Measurements from ENCODE around the gene RNU4-1. TPM values are rescaled to one million over a fixed set of nuclear protein-coding genes. Genes with fewer than 3 reads are reported as not detected.

RNU4-1 gene
- total RNA-seq, 4 donors from 2014 or later = under 0.01 TPM

DNA sequence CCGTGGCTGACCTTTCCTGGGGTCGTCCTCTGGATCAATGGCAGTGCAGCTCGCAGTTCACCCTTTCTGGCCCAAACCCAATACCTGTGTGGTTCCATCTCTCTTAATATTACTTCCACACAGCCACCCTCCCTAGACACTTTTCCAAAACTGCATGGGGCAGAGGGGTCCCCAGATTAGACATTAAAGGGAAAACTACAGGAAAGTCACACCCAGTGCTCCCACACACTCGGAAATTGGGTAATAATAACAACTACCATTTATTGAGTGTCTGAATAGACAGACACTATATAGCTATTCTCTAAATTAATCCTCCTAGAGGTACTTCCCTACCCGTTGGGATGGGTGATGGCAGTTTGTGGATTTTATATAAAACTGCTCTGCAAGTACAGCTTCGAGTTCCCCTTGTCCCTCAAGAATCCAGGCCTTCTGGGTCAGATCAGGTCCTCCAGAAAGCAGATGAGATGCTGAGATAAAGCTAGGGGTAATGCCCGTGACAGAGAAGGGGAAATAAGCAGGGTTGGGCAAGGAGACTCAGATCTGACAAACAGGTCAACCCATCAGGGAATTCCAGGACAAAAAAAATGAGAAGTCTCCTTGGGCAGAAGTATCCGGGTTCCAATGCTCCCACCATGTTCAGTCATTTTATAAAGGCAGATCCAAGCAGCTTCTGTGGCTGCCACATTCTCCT, 26.7 kb downstream of the RNU4-1 start:
- H3K27ac ChIP-seq = peak overlapping the region in 1 of 4 donors; percentile 68

DNA sequence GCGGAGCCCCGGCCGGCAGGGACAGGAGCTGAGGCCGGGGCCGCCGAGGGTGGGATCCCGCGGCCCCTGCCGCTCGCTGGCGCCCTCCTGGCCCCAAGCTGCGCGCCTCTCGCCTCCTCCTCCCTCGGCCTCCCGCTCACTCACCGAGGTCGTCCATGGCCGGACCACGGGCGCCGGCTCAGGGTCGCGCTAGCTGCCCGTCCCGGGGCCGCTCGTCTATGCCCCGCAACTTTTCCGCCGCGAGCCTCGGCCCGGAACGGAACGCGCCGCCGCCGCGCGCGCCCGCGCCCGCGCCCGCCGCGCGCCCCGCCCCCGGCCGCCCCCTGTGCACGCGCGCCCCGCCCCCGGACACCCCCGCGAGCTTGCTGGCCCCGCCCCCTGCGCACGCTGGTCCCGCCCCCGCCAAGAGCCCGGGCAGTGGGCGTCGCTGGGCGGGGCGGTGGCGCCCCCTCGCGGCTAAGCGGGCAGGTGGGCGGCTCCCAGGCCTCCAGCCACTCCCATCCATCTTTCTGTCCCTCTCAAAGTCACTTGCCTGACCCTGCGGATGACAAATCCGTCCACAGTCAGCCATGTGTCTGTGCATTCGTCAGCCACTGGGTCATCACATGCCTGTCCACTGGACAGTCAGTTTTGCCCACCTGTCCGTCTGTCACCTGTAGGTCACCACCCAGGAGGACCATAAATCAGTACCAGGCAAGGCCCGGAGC, 27.4 kb downstream of the RNU4-1 start, which contains the start of gene PXN:
TSS of gene PXN (minus strand) at position 258 of the 707 bp plus-strand sequence. CDS start at position 157, 101 bp downstream.
- no peaks in the 10 kb centered on the region for H3K9me3 ChIP-seq
- peak within 1 kb of the TSS; percentile 83 to 96 (median 92) for H3K27ac ChIP-seq
- H3K4me3 ChIP-seq = peak within 1 kb of the TSS; percentile 98 to 100 (median 98)
- peak; percentile 50 to 63 for TF ChIP-seq POLR2A (IDR thresholded peaks at IDR 0.05)
- TF ChIP-seq, protein P1, sequence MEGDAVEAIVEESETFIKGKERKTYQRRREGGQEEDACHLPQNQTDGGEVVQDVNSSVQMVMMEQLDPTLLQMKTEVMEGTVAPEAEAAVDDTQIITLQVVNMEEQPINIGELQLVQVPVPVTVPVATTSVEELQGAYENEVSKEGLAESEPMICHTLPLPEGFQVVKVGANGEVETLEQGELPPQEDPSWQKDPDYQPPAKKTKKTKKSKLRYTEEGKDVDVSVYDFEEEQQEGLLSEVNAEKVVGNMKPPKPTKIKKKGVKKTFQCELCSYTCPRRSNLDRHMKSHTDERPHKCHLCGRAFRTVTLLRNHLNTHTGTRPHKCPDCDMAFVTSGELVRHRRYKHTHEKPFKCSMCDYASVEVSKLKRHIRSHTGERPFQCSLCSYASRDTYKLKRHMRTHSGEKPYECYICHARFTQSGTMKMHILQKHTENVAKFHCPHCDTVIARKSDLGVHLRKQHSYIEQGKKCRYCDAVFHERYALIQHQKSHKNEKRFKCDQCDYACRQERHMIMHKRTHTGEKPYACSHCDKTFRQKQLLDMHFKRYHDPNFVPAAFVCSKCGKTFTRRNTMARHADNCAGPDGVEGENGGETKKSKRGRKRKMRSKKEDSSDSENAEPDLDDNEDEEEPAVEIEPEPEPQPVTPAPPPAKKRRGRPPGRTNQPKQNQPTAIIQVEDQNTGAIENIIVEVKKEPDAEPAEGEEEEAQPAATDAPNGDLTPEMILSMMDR (IDR thresholded peaks at IDR 0.05) = peak; percentile 70 to 92 (median 86)
- H3K36me3 ChIP-seq = no peaks in the 10 kb centered on the region
- H3K4me1 ChIP-seq = peaks cover 0 to 51% (median 3%) of the 10 kb centered on the region in 4 donors
- DNase-seq = peak; percentile 85 to 94 (median 93)
- H3K27me3 ChIP-seq = no peaks in the 10 kb centered on the region

More for the DNA sequence above, 26.7 kb downstream of the RNU4-1 start:
- Histone ChIP-seq H3K27me3 (no peaks in the 10 kb centered on the region), H3K36me3 (no peaks in the 10 kb centered on the region), H3K4me3 (peak overlapping the region in 1 of 4 donors; percentile 13), H3K4me1 (peaks cover 0 to 45% (median 3%) of the 10 kb centered on the region in 4 donors), H3K9me3 (no peaks in the 10 kb centered on the region)
- TF ChIP-seq, protein P1 (IDR thresholded peaks at IDR 0.05) = no peak
- DNase-seq = no peak

DNA sequence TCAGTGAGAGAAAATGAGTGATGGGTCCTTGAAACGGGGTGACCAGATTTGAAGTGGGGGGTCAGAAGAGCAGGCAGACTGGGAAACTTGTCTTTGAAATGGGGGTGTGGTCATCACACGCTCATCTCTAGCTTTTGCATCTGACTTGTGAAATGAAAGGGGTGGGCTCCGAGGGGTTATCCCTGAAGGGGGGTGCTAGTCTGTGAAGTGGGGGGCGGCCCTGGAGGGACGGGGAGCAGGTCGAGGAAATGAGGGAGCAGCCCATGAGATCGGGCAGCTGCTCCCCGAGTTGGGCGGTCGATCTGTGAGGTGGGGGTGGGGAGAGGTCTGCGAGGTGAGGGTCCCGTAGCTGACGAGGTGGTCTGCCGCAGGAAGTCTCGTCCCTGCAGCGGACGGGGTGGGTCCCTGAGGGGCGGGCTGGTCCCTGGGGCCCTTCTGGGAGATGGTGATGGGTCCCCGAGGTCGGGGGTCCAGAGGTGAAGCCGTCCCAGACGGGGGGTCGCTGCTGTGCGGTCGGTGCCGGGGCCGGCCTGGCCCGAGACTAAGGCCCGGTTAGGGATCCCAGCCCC, 28.0 kb downstream of the RNU4-1 start:
- peak overlapping the region; percentile 83 to 96 (median 92) for H3K27ac ChIP-seq
- peak in 1 of 3 donors; percentile 50 for DNase-seq
- H3K36me3 ChIP-seq = no peaks in the 10 kb centered on the region
- peaks cover 0 to 57% (median 3%) of the 10 kb centered on the region in 4 donors for H3K4me1 ChIP-seq
- no peaks in the 10 kb centered on the region for H3K27me3 ChIP-seq
- peak overlapping the region; percentile 98 to 100 (median 98) for H3K4me3 ChIP-seq
- TF ChIP-seq, protein P1 (IDR thresholded peaks at IDR 0.05) = no peak
- TF ChIP-seq POLR2A (IDR thresholded peaks at IDR 0.05) = no peak
- H3K9me3 ChIP-seq = no peaks in the 10 kb centered on the region

DNA sequence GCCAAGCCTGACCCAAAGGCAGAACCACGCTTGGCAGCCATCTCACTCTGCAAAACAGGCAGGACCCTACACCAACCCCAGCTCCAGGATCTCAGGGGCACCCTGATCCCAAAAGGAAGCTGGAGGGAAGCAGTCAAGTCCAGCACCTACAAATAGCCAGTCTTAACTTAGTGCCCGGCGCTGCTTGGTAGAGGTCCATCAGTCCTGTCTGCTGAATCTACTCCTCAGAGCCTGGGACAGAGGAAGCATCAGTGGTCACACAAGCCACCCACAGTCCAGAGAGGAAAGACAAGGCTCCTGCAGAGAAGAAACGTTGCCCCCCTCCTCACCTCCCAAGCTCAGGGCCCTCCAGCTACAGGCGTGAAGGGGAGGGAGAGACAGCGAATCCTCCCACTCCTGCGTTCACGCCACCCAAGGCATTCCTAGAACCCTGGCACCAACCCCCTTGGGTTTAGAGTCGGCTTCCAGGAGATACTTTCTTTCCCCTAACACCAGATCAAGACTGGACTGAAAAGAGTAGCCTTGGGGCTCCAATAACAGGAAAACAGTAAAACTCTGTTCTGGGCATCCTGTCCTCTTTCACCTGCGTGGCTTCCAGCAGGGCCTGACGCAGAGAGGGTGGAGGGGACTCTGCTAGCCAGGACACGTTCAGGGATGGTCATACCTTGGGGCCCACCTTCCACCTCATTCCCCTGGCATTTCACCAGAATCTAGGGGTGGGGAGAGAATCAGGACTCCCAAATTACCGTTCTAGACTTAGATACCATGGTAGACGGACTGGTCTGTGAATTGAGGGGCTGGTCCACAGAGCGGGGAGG, 28.7 kb downstream of the RNU4-1 start:
- H3K4me3 ChIP-seq = peak overlapping the region; percentile 98 to 100 (median 98)
- H3K4me1 ChIP-seq = peaks cover 0 to 64% (median 3%) of the 10 kb centered on the region in 4 donors
- H3K27ac ChIP-seq = peak overlapping the region; percentile 83 to 96 (median 92)
- no peaks in the 10 kb centered on the region for H3K27me3 ChIP-seq
- no peaks in the 10 kb centered on the region for H3K36me3 ChIP-seq
- no peak for TF ChIP-seq POLR2A (IDR thresholded peaks at IDR 0.05)
- TF ChIP-seq, protein P1 (IDR thresholded peaks at IDR 0.05) = no peak
- no peaks in the 10 kb centered on the region for H3K9me3 ChIP-seq
- DNase-seq = no peak

DNA sequence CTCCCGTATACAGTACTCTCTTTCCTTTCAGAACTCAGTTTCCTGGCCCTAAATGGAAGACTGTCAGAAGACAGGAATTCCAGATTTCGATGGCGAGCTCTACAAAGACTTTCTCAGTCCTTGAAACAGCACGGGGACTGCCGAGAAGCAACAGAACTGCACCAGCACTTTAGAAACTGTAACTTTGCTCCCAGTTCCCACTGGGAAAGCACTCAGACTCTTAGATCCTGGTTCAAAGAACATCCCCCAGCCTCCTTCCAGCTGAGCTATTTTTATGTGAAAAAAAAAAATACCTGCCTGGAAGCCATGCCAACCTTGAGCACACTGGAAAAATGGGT, 29.3 kb downstream of the RNU4-1 start:
- TF ChIP-seq, protein P1 (IDR thresholded peaks at IDR 0.05) = no peak
- no peak for TF ChIP-seq POLR2A (IDR thresholded peaks at IDR 0.05)
- H3K9me3 ChIP-seq = no peaks in the 10 kb centered on the region
- H3K36me3 ChIP-seq = no peaks in the 10 kb centered on the region
- peaks cover 0 to 65% (median 3%) of the 10 kb centered on the region in 4 donors for H3K4me1 ChIP-seq
- no peak for DNase-seq
- H3K4me3 ChIP-seq = peak overlapping the region in 2 of 4 donors; percentile 98 to 100
- H3K27ac ChIP-seq = peak overlapping the region; percentile 83 to 96 (median 92)
- no peaks in the 10 kb centered on the region for H3K27me3 ChIP-seq

Data from Peyer's patch (tissue), 4 donors.